ENCODE measurements around the gene MROH9. TPM values are rescaled to one million over a fixed set of nuclear protein-coding genes. Genes with fewer than 3 reads are reported as not detected.

MROH9 gene
- total RNA-seq, result not detected in 2 replicates

GRCh38 chr1:170935231-170935630 lies at the start of gene MROH9:
TSS of gene MROH9 (plus strand) at chr1:170935534. CDS start at chr1:170945557, 10,023 bp downstream.

GRCh38 chr1:171090604-171091003 lies 155.3 kb downstream of the MROH9 start, which contains the start of gene FMO3:
TSS of gene FMO3 (plus strand) at chr1:171090905. CDS start at chr1:171092659, 1,754 bp downstream.

Other genes with a start within 250 kb of the MROH9 start
- gene FMO3, start 155.4 kb downstream of the MROH9 start, total RNA-seq, result not detected in 2 replicates
- gene FMO2, start 249.8 kb downstream of the MROH9 start, total RNA-seq, result not detected in 2 replicates